WTC11 (cell line): Measurements from ENCODE around the gene PSMD13. TPM values are rescaled to one million over a fixed set of nuclear protein-coding genes. Genes with fewer than 3 reads are reported as not detected.
A peak's percentile ranks its signal among the peaks of the same experiment; 100 is the strongest.
"Not testable (repeated sequence)": the region's sequence is repeated elsewhere in the genome, so short reads cannot be mapped to it uniquely, and the experiment has no call there.

Experiments
- ATAC-seq: fragments of 200-7000 bp; cut with Tn5 transposase; 2 replicates; pipeline ENCODE4 v1.10.0; 2021; ENCODE audit warnings: mild to moderate bottlenecking, moderate library complexity
- CTCF ChIA-PET: fragments of 300-600 bp; sonication (Branson Sonifier 250); formaldehyde crosslinking; loops from one replicate; lab custom pipeline; 2021; ENCODE audit warnings: antibody characterized with exemption; lab: Charles Lee
- POLR2A ChIA-PET: fragments of 350-600 bp; sonication (Branson Sonifier 250); formaldehyde crosslinking; loops from one replicate; lab custom pipeline; 2021; ENCODE audit warnings: antibody characterized with exemption; lab: Charles Lee
- DNase-seq: peaks from one replicate; pipeline ENCODE4 v3.0.0; 2021; ENCODE audit warnings: low spot score
- H3K27ac Mint-ChIP-seq: 2 replicates; pipeline ENCODE4 v1.8.0; 2021; ENCODE audit warnings: mixed read lengths
- H3K27me3 Mint-ChIP-seq: 2 replicates; pipeline ENCODE4 v1.8.0; 2021; ENCODE audit warnings: low read depth, mild to moderate bottlenecking, moderate library complexity, mixed read lengths
- H3K36me3 Mint-ChIP-seq: 2 replicates; pipeline ENCODE4 v1.8.0; 2021; ENCODE audit warnings: mixed read lengths
- H3K4me1 Mint-ChIP-seq: 2 replicates; pipeline ENCODE4 v1.8.0; 2022; ENCODE audit warnings: mixed read lengths
- H3K4me3 Mint-ChIP-seq: 2 replicates; pipeline ENCODE4 v1.8.0; 2021; ENCODE audit warnings: mild to moderate bottlenecking, moderate library complexity, mixed read lengths
- H3K9me3 Mint-ChIP-seq: 2 replicates; pipeline ENCODE4 v1.8.0; 2021; ENCODE audit warnings: mixed read lengths
- ATF1 ChIP-seq: sonication (generic); formaldehyde crosslinking; IDR thresholded peaks from 2 replicates; pipeline ENCODE4 v1.8.1; 2023; ENCODE audit warnings: mild to moderate bottlenecking, moderate library complexity, missing genetic modification reagents
- ATF2 ChIP-seq: sonication (generic); formaldehyde crosslinking; IDR thresholded peaks from 2 replicates; pipeline ENCODE4 v1.8.1; 2022; ENCODE audit warnings: low read depth, missing genetic modification reagents, borderline replicate concordance
- CREB1 ChIP-seq: sonication (generic); formaldehyde crosslinking; IDR thresholded peaks from 2 replicates; pipeline ENCODE4 v1.8.0; 2023; ENCODE audit warnings: mild to moderate bottlenecking, missing genetic modification reagents
- CTCF ChIP-seq: fragments of 200-600 bp; IDR thresholded peaks from 2 replicates; pipeline ENCODE4 v1.8.0; 2022; ENCODE audit warnings: antibody characterized with exemption
- FOXP1 ChIP-seq: sonication (generic); formaldehyde crosslinking; IDR thresholded peaks from 2 replicates; pipeline ENCODE4 v1.8.0; 2022; ENCODE audit warnings: missing genetic modification reagents, mild to moderate bottlenecking, moderate library complexity, borderline replicate concordance
- GABPB1 ChIP-seq: sonication (generic); formaldehyde crosslinking; IDR thresholded peaks from 2 replicates; pipeline ENCODE4 v1.8.1; 2023; ENCODE audit warnings: mild to moderate bottlenecking, missing genetic modification reagents
- GTF2I ChIP-seq: fragments of 250-450 bp; sonication (Bioruptor Pico); conservative IDR thresholded peaks from 2 replicates; pipeline ENCODE4 v1.4.0; 2021; ENCODE audit warnings: mild to moderate bottlenecking
- NR1H2 ChIP-seq: sonication (generic); formaldehyde crosslinking; IDR thresholded peaks from 2 replicates; pipeline ENCODE4 v1.9.0; 2021; ENCODE audit warnings: mild to moderate bottlenecking, moderate library complexity, missing genetic modification reagents
- SMAD4 ChIP-seq: sonication (generic); formaldehyde crosslinking; IDR thresholded peaks from 2 replicates; pipeline ENCODE4 v1.8.0; 2022; ENCODE audit warnings: mild to moderate bottlenecking, missing genetic modification reagents
- ZNF263 ChIP-seq: sonication (generic); formaldehyde crosslinking; IDR thresholded peaks from 2 replicates; pipeline ENCODE4 v1.8.1; 2022; ENCODE audit warnings: low read depth, mild to moderate bottlenecking, moderate library complexity, missing genetic modification reagents
- ZNF671 ChIP-seq: fragments of 250-450 bp; sonication (Bioruptor Pico); IDR thresholded peaks from 2 replicates; pipeline ENCODE4 v1.8.0; 2021; ENCODE audit warnings: mild to moderate bottlenecking
- total RNA-seq: library from RNA; stranded (reverse); gene quantifications from 3 replicates; pipeline ENCODE4 v1.2.3, GENCODE V29; 2021

Gene PSMD13
- total RNA-seq, 1 experiment from 2014 or later = 148 TPM

- H3K27me3 Mint-ChIP-seq, POLR2A ChIA-PET, H3K27ac Mint-ChIP-seq, H3K36me3 Mint-ChIP-seq, CTCF ChIA-PET, H3K4me3 Mint-ChIP-seq, H3K9me3 Mint-ChIP-seq, ATAC-seq, H3K4me1 Mint-ChIP-seq: not testable (repeated sequence)
- peak; percentile 8 for DNase-seq
These were observed 47.5 kb upstream of the PSMD13 start for GRCh38 chr11:189200-189783.

- H3K9me3 Mint-ChIP-seq, CTCF ChIA-PET, H3K4me3 Mint-ChIP-seq, H3K36me3 Mint-ChIP-seq, H3K4me1 Mint-ChIP-seq, H3K27ac Mint-ChIP-seq, H3K27me3 Mint-ChIP-seq, POLR2A ChIA-PET: not testable (repeated sequence)
- DNase-seq = peak; percentile 8
- TF ChIP-seq CTCF = peak; percentile 40; the same call in 1 of the 2 replicates
- ATAC-seq = peak; percentile 70
These were observed 46.9 kb upstream of the PSMD13 start for GRCh38 chr11:189843-190311.

GRCh38 chr11:190546-190945 lies 46.2 kb upstream of the PSMD13 start:
- H3K27ac Mint-ChIP-seq, CTCF ChIA-PET, H3K27me3 Mint-ChIP-seq, H3K9me3 Mint-ChIP-seq, H3K4me1 Mint-ChIP-seq, POLR2A ChIA-PET, H3K4me3 Mint-ChIP-seq, DNase-seq, H3K36me3 Mint-ChIP-seq, ATAC-seq: not testable (repeated sequence)

- H3K36me3 Mint-ChIP-seq, POLR2A ChIA-PET, CTCF ChIA-PET, H3K4me1 Mint-ChIP-seq, H3K9me3 Mint-ChIP-seq, H3K27ac Mint-ChIP-seq, H3K27me3 Mint-ChIP-seq, H3K4me3 Mint-ChIP-seq: not testable (repeated sequence)
- DNase-seq (peak; percentile 46), ATAC-seq (peak; percentile 75)
These were observed 45.0 kb upstream of the PSMD13 start for GRCh38 chr11:191490-192478.

- POLR2A ChIA-PET, H3K4me3 Mint-ChIP-seq, H3K27me3 Mint-ChIP-seq, H3K4me1 Mint-ChIP-seq, H3K36me3 Mint-ChIP-seq, DNase-seq, H3K27ac Mint-ChIP-seq, ATAC-seq, CTCF ChIA-PET, H3K9me3 Mint-ChIP-seq: not testable (repeated sequence)
These were observed 44.1 kb upstream of the PSMD13 start, which contains the start of gene SCGB1C1 for GRCh38 chr11:192674-193128. TSS of gene SCGB1C1 (plus strand) at chr11:193078. CDS start at chr11:193100, 22 bp downstream.

- H3K36me3 Mint-ChIP-seq, H3K4me1 Mint-ChIP-seq, H3K27ac Mint-ChIP-seq, CTCF ChIA-PET, POLR2A ChIA-PET, H3K27me3 Mint-ChIP-seq, H3K4me3 Mint-ChIP-seq, H3K9me3 Mint-ChIP-seq, DNase-seq, ATAC-seq: not testable (repeated sequence)
These were observed 43.3 kb upstream of the PSMD13 start for GRCh38 chr11:193481-193880.

- DNase-seq = no peak
- ChIA-PET POLR2A (no interaction called here), CTCF (no interaction called here)
- Mint-ChIP-seq H3K27ac (no peak overlapping the region), H3K36me3 (no peaks in the 10 kb centered on the region), H3K9me3 (no peaks in the 10 kb centered on the region), H3K4me3 (no peak overlapping the region), H3K4me1 (no peaks in the 10 kb centered on the region), H3K27me3 (peaks cover 2% of the 10 kb centered on the region; the same call in 1 of the 2 replicates)
- ATAC-seq = no peak
- no peak for TF ChIP-seq ZNF671
- no peak for TF ChIP-seq ATF2 (CRISPR knock-in tag)
- no peak for TF ChIP-seq GTF2I (CRISPR knock-in tag)
- TF ChIP-seq GABPB1 (CRISPR knock-in tag) = no peak
- TF ChIP-seq NR1H2 (CRISPR knock-in tag) = no peak
- no peak for TF ChIP-seq ZNF263 (CRISPR knock-in tag)
- TF ChIP-seq CREB1 = no peak
- TF ChIP-seq FOXP1 (CRISPR knock-in tag) = no peak
- no peak for TF ChIP-seq SMAD4 (CRISPR knock-in tag)
- TF ChIP-seq ATF1 = no peak
These were observed 39.7 kb upstream of the PSMD13 start for GRCh38 chr11:196786-197731.
